ENCODE results near the gene ITGB7.

The ITGB7 gene

GRCh38 chr12:53207042-53207441, at the start of gene ITGB7:
Gene ITGB7, minus strand, starts transcription at chr12:53207251. Its CDS starts 6,808 bp downstream, at chr12:53200443.
- peak; percentile 82 for DNase-seq (ENCODE audit: low spot score)

- DNase-seq (ENCODE audit: low spot score), result no peak
These were observed 48.9 kb upstream of the ITGB7 start for GRCh38 chr12:53255996-53256395.

- DNase-seq (ENCODE audit: low spot score), result no peak
These were observed 47.9 kb upstream of the ITGB7 start for GRCh38 chr12:53254816-53255545.

DNA sequence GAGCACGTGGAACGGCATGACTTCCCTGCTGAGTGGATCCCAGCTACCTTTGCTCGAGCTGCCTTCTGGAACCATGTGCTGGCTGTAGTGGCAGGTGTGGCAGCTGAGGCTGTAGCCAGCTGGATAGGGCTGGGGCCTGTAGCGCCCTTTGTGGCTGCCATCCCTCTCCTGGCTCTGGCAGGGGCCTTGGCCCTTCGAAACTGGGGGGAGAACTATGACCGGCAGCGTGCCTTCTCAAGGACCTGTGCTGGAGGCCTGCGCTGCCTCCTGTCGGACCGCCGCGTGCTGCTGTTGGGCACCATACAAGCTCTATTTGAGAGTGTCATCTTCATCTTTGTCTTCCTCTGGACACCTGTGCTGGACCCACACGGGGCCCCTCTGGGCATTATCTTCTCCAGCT, 46.2 kb upstream of the ITGB7 start:
- no peak for DNase-seq (ENCODE audit: low spot score)

- DNase-seq (ENCODE audit: low spot score), result no peak
These were observed 45.4 kb upstream of the ITGB7 start for GRCh38 chr12:53252349-53252916.

GRCh38 chr12:53251477-53252348, 44.7 kb upstream of the ITGB7 start:
- peak; percentile 66 for DNase-seq (ENCODE audit: low spot score)

DNA sequence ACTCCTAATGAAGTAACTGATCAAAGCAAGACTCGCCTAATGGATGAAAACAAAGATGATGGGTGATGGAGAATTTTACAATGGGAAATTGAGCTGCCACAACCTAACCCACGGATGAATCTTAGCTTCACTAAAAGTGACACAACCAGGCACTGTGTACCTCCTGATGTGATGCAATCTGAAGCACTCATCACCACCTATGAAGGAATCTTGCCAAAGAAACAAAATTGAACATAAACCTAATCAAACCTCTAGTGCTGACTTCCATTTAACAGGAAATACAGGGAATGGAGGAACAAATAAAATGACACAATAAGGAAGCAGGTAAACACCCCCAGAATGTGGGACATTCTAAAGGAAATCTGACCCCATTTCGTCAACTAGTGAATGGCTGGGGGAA, 38.2 kb upstream of the ITGB7 start:
- DNase-seq (ENCODE audit: low spot score), result no peak

DNA sequence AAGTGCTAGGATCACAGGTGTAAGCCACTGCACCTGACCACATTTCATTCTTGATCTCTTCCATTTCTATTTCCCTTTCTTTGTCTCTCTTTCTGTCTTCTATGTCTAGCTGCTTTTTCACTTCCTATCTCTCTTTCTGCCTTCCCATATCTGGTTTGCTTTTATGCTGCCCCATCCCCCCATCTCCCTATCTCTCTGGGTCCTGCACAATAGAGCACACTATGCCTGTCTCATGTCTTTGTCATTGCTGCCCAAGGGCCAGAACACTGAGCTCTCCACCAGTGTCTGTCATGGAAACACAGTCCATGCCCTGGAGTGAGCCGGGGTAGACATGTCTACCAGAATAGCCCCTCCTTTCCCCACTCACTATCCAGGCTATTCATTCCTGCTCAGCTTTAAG, 37.3 kb upstream of the ITGB7 start:
- DNase-seq (ENCODE audit: low spot score), result no peak

DNA sequence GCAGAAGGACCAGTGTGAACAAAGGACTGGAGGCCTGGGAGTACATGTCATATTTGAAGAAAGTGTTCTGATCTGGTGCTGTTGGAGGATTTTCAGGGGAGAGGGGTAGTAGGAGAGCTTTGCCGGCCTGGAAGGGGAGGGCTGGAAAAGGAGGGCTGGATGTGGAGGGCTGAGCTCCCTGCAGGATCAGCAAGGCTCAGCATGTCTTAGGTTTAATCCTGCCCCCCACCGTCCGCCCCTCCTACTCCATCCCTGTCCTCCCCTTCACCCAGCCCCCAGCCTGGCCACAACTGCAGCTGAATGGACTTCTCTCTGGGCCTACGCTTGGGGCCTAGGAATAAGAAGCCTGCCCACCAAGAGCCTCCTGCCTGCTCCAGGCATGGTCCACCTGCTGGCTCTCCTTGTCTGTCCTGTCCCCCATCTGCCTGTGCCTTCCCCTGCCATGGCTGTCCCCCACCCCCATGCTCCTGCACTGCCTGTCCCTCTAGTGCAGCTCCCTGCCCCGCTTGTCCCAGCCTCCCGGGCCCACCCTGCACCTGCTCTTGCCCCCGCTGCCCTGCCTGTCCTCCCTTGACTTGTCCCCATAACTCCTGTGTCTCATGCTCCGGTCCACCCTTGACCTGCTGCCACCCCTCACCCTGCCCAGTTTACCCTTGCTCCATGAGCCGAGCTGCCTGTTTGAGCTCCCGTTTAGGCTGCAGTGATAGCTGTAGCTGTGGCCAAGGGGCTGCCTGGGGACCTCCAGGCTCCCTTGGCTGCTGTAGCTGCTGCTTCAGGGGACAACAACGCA, 34.8 kb upstream of the ITGB7 start:
- DNase-seq (ENCODE audit: low spot score), result no peak

DNA sequence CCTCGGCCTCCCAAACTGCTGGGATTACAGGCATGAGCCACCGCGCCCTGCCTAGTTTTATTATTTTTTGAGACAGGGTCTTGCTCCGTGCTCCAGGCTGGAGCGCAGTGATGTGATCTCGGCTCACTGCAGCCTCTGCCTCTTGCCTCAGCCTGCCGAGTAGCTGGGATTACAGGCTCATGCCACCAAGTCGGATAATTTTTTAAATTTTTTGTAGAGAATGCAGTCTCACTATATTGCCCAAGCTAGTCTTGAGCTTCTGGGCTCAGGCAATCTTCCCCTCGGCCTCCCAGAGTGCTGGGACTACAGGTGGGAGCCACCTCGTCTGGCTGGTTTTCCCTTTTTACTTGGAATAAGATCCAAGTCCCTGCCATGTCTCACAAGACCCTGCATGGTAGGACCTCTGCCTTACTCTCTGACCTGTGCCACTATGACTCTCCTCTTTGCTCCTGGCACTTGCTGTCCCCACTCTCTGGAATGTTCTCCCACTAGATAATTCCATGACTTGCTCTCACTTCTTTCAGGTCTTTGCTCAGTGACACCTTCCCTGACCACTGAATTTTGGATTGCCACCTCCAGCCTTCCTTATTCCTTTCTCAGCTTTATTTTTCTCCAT, 32.7 kb upstream of the ITGB7 start:
- no peak for DNase-seq (ENCODE audit: low spot score)

- DNase-seq (ENCODE audit: low spot score), result peak; percentile 44
These were observed 29.5 kb upstream of the ITGB7 start for GRCh38 chr12:53236443-53237111.

DNA sequence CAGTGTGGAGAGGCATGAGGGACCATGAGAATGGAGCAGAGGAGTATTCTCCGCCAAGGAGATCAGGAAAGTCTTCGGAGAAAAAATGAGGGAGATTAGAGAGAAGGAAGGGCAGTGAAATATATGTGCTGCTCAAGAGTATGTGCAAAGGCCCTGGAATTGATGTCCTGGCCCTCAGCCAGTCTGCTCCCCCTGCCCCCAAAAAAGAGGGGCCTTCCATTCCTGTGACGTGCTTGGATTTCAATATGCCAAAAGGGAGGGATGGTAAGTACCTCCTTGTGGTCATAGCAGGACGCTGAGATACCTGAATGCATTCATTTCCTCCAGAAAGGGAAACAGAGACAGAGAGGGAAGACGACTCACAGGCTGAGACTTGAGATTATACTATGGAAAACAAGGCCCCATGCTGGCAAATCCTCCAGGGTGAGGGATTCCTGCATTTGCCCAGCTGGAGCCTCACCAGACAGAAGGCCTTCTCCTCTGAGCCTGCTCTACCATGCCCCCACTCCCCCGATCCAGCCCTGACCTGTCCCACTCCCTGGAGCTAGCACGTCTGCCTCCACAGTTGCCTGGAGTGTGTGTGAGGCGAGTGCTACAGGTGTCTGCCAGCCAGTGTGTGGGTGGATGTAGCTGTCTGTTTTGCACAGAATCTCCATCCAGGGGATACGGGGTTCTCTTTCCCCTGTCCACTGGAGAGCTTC, 28.8 kb upstream of the ITGB7 start:
- no peak for DNase-seq (ENCODE audit: low spot score)

DNA sequence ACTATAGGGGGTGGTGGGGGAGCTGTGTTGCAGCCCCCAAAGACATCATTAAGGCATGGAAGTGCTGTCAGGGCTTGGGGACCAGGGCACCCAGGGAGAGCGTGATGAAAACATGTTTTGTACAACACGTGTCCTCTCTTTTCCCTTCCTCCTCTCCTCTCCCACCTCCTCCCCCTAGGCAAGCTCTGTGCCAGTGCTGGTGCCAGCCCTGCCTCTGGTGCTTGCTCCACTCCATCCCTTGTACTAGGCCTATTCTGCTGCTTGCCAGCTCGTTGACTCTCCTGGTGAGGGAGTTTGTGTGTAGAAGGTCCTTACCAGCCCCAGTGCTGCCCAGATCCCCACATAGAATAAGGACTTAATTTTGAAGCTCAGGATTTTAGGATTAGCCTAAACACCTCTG, 28.1 kb upstream of the ITGB7 start:
- no peak for DNase-seq (ENCODE audit: low spot score)

- no peak for DNase-seq (ENCODE audit: low spot score)
These were observed 27.3 kb upstream of the ITGB7 start for GRCh38 chr12:53234271-53234914.

- DNase-seq (ENCODE audit: low spot score), result no peak
These were observed 26.6 kb upstream of the ITGB7 start for GRCh38 chr12:53233671-53234121.

- no peak for DNase-seq (ENCODE audit: low spot score)
These were observed 25.8 kb upstream of the ITGB7 start for GRCh38 chr12:53232646-53233461.

DNA sequence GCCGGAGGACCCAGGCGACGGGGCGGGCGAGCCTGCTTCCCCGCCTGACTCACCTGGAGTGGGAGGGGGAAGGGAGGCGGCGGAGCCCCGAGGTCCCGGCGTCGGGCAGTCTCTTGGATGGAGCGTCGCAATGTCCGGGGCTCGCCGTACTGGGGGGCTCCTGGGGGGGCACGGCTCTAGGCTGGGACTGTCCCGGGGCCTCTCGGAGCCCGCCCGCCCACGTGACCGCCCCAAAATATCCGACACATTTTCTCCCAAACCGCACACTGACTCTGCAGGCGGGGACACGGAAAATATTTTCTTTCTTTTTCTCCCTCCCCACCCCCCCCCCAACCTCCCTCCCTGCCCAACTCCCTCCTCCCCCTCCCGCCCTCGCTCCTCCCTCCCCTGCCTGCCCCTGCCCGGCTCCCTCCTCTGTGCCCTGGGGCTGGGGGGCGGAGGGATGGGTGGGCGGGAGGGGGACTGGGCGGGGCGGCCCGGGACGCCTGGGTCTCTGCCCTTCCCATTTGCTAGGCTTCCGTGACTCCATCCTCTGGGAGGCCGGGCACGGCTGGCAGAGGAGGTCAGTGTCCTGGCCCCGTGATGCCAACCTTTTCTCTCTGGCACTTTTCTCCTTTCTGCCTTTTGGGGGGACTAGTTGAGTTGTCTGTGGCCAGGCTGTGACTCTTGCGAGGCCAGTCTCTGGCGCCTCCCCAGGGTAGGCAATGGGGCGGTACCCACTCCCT, 25.0 kb upstream of the ITGB7 start, which contains the start of gene RARG:
RARG (minus strand) TSS at position 289 of the 725 bp plus-strand sequence. CDS start 4,664 bp downstream, outside the sequence.
- DNase-seq (ENCODE audit: low spot score), result peak; percentile 53

- DNase-seq (ENCODE audit: low spot score), result no peak
These were observed 24.5 kb upstream of the ITGB7 start for GRCh38 chr12:53231671-53231920.
